Sigmoid colon (tissue), 4 donors: Measurements from ENCODE around the gene TPPP2.

ENCODE experiments used
- CTCF ChIP-seq, 4 experiments: fragments of 450-650 bp in 3 of 4; fragments of 200-600 bp in 1 of 4; IDR thresholded peaks; one replicate each; pipeline ENCODE4 v1.5.1; 2016 to 2019; ENCODE audit warnings: antibody characterized with exemption in 4 of 4, mild to moderate bottlenecking in 3 of 4, moderate library complexity in 2 of 4
- POLR2A ChIP-seq, 2 donors: fragments of 450-650 bp; IDR thresholded peaks; one replicate each; pipeline ENCODE4 v1.6.1; 2016; ENCODE audit warnings: antibody characterized with exemption in 2 of 2, mild to moderate bottlenecking in 2 of 2, moderate library complexity in 2 of 2
- POLR2AphosphoS5 ChIP-seq, 4 donors: sonication (generic); formaldehyde crosslinking; IDR thresholded peaks; one replicate each; pipeline ENCODE4 v1.6.1; 2017; ENCODE audit warnings: antibody characterized with exemption in 4 of 4

GRCh38 chr14:21018286-21018685 lies 11.7 kb upstream of the TPPP2 start:
- TF ChIP-seq CTCF (IDR thresholded peaks at IDR 0.05) = no peak
- no peak for TF ChIP-seq POLR2AphosphoS5 (IDR thresholded peaks at IDR 0.05)
- TF ChIP-seq POLR2A (IDR thresholded peaks at IDR 0.05) = no peak
